Stimulated activated CD8-positive, alpha-beta memory T cell treated with anti-CD3 and anti-CD28 coated beads, Interleukin-15, amount 100 ng/mL, for 48 hours (primary cell): ENCODE measurements around the gene SLC16A6.
"Not testable (repeated sequence)": the region's sequence is repeated elsewhere in the genome, so short reads cannot be mapped to it uniquely, and the experiment has no call there.

Experiments used
- DNase-seq, 2 donors: peaks; one replicate each; pipeline ENCODE4 v3.0.0-alpha.2; 2020; ENCODE audit warnings: low read depth in 2 of 2

SLC16A6 gene

GRCh38 chr17:68290955-68291835 is at the start of gene SLC16A6, which contains the start of gene ARSG:
Gene SLC16A6 (minus strand): TSS chr17:68291127. CDS start chr17:68278320, 12,807 bp downstream.
Gene ARSG (plus strand): TSS chr17:68291495. CDS start chr17:68307494, 15,999 bp downstream.
- peak; percentile 74 to 76 for DNase-seq

GRCh38 chr17:68334393-68334792 is 43.5 kb upstream of the SLC16A6 start:
- DNase-seq = no peak

GRCh38 chr17:68331932-68332331 is 41.0 kb upstream of the SLC16A6 start:
- not testable (repeated sequence) for DNase-seq

GRCh38 chr17:68329331-68329730 is 38.4 kb upstream of the SLC16A6 start:
- DNase-seq = no peak

GRCh38 chr17:68328676-68329075 is 37.7 kb upstream of the SLC16A6 start:
- DNase-seq = no peak

GRCh38 chr17:68327823-68328557 is 37.1 kb upstream of the SLC16A6 start:
- DNase-seq = no peak

GRCh38 chr17:68326681-68327080 is 35.8 kb upstream of the SLC16A6 start:
- peak in 1 of 2 donors; percentile 19 for DNase-seq

- DNase-seq = no peak
Observed at GRCh38 chr17:68325961-68326360, 35.0 kb upstream of the SLC16A6 start.

GRCh38 chr17:68324654-68325336 is 33.9 kb upstream of the SLC16A6 start:
- DNase-seq = no peak

- no peak for DNase-seq
Observed at GRCh38 chr17:68324114-68324513, 33.2 kb upstream of the SLC16A6 start.

- no peak for DNase-seq
Observed at GRCh38 chr17:68322630-68323029, 31.7 kb upstream of the SLC16A6 start.

- DNase-seq = no peak
Observed at GRCh38 chr17:68321556-68321954, 30.6 kb upstream of the SLC16A6 start.

GRCh38 chr17:68320943-68321555 is 30.1 kb upstream of the SLC16A6 start:
- DNase-seq = no peak

GRCh38 chr17:68320311-68320865 is 29.5 kb upstream of the SLC16A6 start:
- no peak for DNase-seq

- no peak for DNase-seq
Observed at GRCh38 chr17:68319410-68320162, 28.7 kb upstream of the SLC16A6 start.

- no peak for DNase-seq
Observed at GRCh38 chr17:68318103-68318991, 27.4 kb upstream of the SLC16A6 start.

GRCh38 chr17:68317458-68317857 is 26.5 kb upstream of the SLC16A6 start:
- no peak for DNase-seq

GRCh38 chr17:68315930-68316329 is 25.0 kb upstream of the SLC16A6 start:
- DNase-seq = no peak

- no peak for DNase-seq
Observed at GRCh38 chr17:68314916-68315535, 24.1 kb upstream of the SLC16A6 start.
